AG04450 (cell line): ENCODE measurements around the gene P2RX5. TPM values are rescaled to one million over a fixed set of nuclear protein-coding genes. Genes with fewer than 3 reads are reported as not detected.

ENCODE experiments used
- CTCF ChIA-PET: fragments of 300-600, 350-600 bp; formaldehyde crosslinking; extraction: SDS; loops from one replicate; lab custom pipeline; 2022; ENCODE audit warnings: antibody characterized with exemption, inconsistent platforms; lab: Charles Lee
- POLR2A ChIA-PET: fragments of 350-600 bp; formaldehyde crosslinking; extraction: SDS; loops from one replicate; lab custom pipeline; 2021; ENCODE audit warnings: antibody characterized with exemption, inconsistent platforms; lab: Yijun Ruan, JAX
- DNase-seq: peaks from one replicate; pipeline ENCODE4 v3.0.0-alpha.2; 2011; ENCODE audit warnings: low read depth, low spot score
- H3K27ac ChIP-seq: one replicate; pipeline ENCODE4 v1.5.1; 2012; ENCODE audit warnings: low read depth, low read length, control low read depth
- H3K27me3 ChIP-seq: one replicate; pipeline ENCODE4 v1.6.0; 2012; ENCODE audit warnings: low read length; ENCODE audit not compliant: control insufficient read depth, insufficient read depth
- H3K4me3 ChIP-seq: 2 replicates; pipeline ENCODE4 v1.5.1; 2011; ENCODE audit warnings: mild to moderate bottlenecking, low read depth, low read length, control low read depth
- H3K9me3 ChIP-seq: 2 replicates; pipeline ENCODE4 v1.5.1; 2012; ENCODE audit warnings: low read length; ENCODE audit not compliant: control insufficient read depth, insufficient read depth
- CTCF ChIP-seq: IDR thresholded peaks from 2 replicates; pipeline ENCODE4 v1.5.1; 2011; ENCODE audit warnings: low read depth, low read length, control low read depth, inconsistent platforms
- polyA plus RNA-seq: library from polyadenylated mRNA; depleted of rRNA; stranded (reverse); fragments of >200 nt; gene quantifications from 2 replicates; pipeline ENCODE4 v1.2.3, GENCODE V29; 2011

P2RX5 gene
- polyA plus RNA-seq, 1 experiment: 4.5 TPM

GRCh38 chr17:3723556-3724377 is 27.8 kb upstream of the P2RX5 start, which contains the start of gene HASPIN:
HASPIN (plus strand) TSS chr17:3723903; CDS start chr17:3723936, 33 bp downstream.
- Histone ChIP-seq H3K27ac (peak within 1 kb of the TSS; percentile 57), H3K27me3 (no peaks in the 10 kb centered on the region), H3K9me3 (no peaks in the 10 kb centered on the region; the same call in 1 of the 2 replicates), H3K4me3 (peak within 1 kb of the TSS; percentile 94)
- peak; percentile 34 for TF ChIP-seq CTCF
- DNase-seq: peak; percentile 62
- ChIA-PET POLR2A (interaction anchor here (1.0 to 2.4 kb wide), 3 partner anchors 27 to 171 kb away, joined by 3 to 14 read pairs (median 3); partner anchors contain the start of genes EMC6, P2RX5 and TAX1BP3), CTCF (interaction anchor here (0.6 to 2.2 kb wide), 7 partner anchors 9 to 1309 kb away, joined by 3 to 18 read pairs (median 7); partner anchors contain the start of genes NCBP3 and P2RX5)

GRCh38 chr17:3723188-3723555 is 27.2 kb upstream of the P2RX5 start:
- ChIA-PET CTCF (interaction anchor here (0.6 to 2.2 kb wide), 7 partner anchors 10 to 1308 kb away, joined by 3 to 18 read pairs (median 7); partner anchors contain the start of genes NCBP3 and P2RX5), POLR2A (interaction anchor here (0.8 to 2.4 kb wide), 4 partner anchors 27 to 172 kb away, joined by 3 to 14 read pairs (median 3); partner anchors contain the start of genes EMC6, P2RX5 and TAX1BP3)
- Histone ChIP-seq H3K27me3 (no peaks in the 10 kb centered on the region), H3K27ac (peak overlapping the region; percentile 57), H3K4me3 (peak overlapping the region; percentile 94), H3K9me3 (no peaks in the 10 kb centered on the region; the same call in 1 of the 2 replicates)
- no peak for DNase-seq
- no peak for TF ChIP-seq CTCF

GRCh38 chr17:3722716-3723115 is 26.8 kb upstream of the P2RX5 start:
- TF ChIP-seq CTCF: no peak
- H3K27me3 ChIP-seq: no peaks in the 10 kb centered on the region
- no peak for DNase-seq
- CTCF ChIA-PET: interaction anchor here (1.1 to 2.2 kb wide), 6 partner anchors 10 to 123 kb away, joined by 3 to 18 read pairs (median 6); partner anchors contain the start of genes NCBP3 and P2RX5
- POLR2A ChIA-PET: interaction anchor here (0.6 to 2.4 kb wide), 6 partner anchors 26 to 419 kb away, joined by 3 to 14 read pairs (median 4); partner anchors contain the start of genes EMC6, P2RX5 and TAX1BP3
- H3K9me3 ChIP-seq: no peaks in the 10 kb centered on the region; the same call in 1 of the 2 replicates
- H3K27ac ChIP-seq: peak overlapping the region; percentile 57
- H3K4me3 ChIP-seq: peak overlapping the region; percentile 94

GRCh38 chr17:3719265-3719664 is 23.3 kb upstream of the P2RX5 start:
- ChIA-PET POLR2A (interaction anchor here (0.5 to 1.4 kb wide), 4 partner anchors 25 to 860 kb away, joined by 3 to 8 read pairs (median 6); no protein-coding TSS in a partner anchor), CTCF (interaction anchor here (0.7 to 1.0 kb wide), 3 partner anchors 15 to 299 kb away, joined by 3 to 5 read pairs (median 4); no protein-coding TSS in a partner anchor)
- Histone ChIP-seq H3K4me3 (no peak overlapping the region), H3K27me3 (no peaks in the 10 kb centered on the region), H3K27ac (peak overlapping the region; percentile 21), H3K9me3 (no peaks in the 10 kb centered on the region; the same call in 1 of the 2 replicates)
- no peak for TF ChIP-seq CTCF
- no peak for DNase-seq
